T-helper 2 cell treated with Interferon-gamma antibody and Interleukin-4, amounts not matched to agents 5 μg/mL and 100 μg/mL, for 36 hours (primary cell): ENCODE measurements around the gene FAM210A.
"Not testable (repeated sequence)": the region's sequence is repeated elsewhere in the genome, so short reads cannot be mapped to it uniquely, and the experiment has no call there.

ENCODE experiments used
- DNase-seq: peaks from one replicate; pipeline ENCODE4 v3.0.0; 2021; ENCODE audit warnings: low spot score
- H3K27ac Mint-ChIP-seq: one replicate; pipeline ENCODE4 v1.8.0; 2021; ENCODE audit warnings: mild to moderate bottlenecking, mixed read lengths
- H3K27me3 Mint-ChIP-seq: one replicate; pipeline ENCODE4 v1.8.0; 2021; ENCODE audit warnings: low read depth, mixed read lengths
- H3K36me3 Mint-ChIP-seq: one replicate; pipeline ENCODE4 v1.8.0; 2021; ENCODE audit warnings: low read depth, mixed read lengths
- H3K4me1 Mint-ChIP-seq: one replicate; pipeline ENCODE4 v1.8.0; 2021; ENCODE audit warnings: low read depth, mixed read lengths
- H3K4me3 Mint-ChIP-seq: one replicate; pipeline ENCODE4 v1.8.0; 2022; ENCODE audit warnings: mild to moderate bottlenecking, moderate library complexity, mixed read lengths
- H3K9me3 Mint-ChIP-seq: one replicate; pipeline ENCODE4 v1.8.0; 2021; ENCODE audit warnings: mixed read lengths

Gene FAM210A

GRCh38 chr18:13681701-13682100, 44.7 kb downstream of the FAM210A start:
- DNase-seq = no peak
- H3K9me3 Mint-ChIP-seq = no peaks in the 10 kb centered on the region
- H3K27me3 Mint-ChIP-seq = no peaks in the 10 kb centered on the region
- H3K36me3 Mint-ChIP-seq = peaks cover 9% of the 10 kb centered on the region
- H3K4me1 Mint-ChIP-seq = peaks cover 11% of the 10 kb centered on the region
- H3K4me3 Mint-ChIP-seq = no peak overlapping the region
- H3K27ac Mint-ChIP-seq = no peak overlapping the region

GRCh38 chr18:13680612-13681011, 45.7 kb downstream of the FAM210A start:
- Mint-ChIP-seq H3K27ac (no peak overlapping the region), H3K9me3 (no peaks in the 10 kb centered on the region), H3K4me3 (no peak overlapping the region), H3K36me3 (peaks cover 9% of the 10 kb centered on the region), H3K27me3 (no peaks in the 10 kb centered on the region), H3K4me1 (peaks cover 9% of the 10 kb centered on the region)
- DNase-seq = no peak

- not testable (repeated sequence) for H3K9me3 Mint-ChIP-seq, H3K36me3 Mint-ChIP-seq, H3K4me3 Mint-ChIP-seq, H3K4me1 Mint-ChIP-seq, DNase-seq, H3K27me3 Mint-ChIP-seq
- peak overlapping the region; percentile 11 for H3K27ac Mint-ChIP-seq
Measured at GRCh38 chr18:13677350-13677749, 49.0 kb downstream of the FAM210A start.

- H3K36me3 Mint-ChIP-seq = peaks cover 7% of the 10 kb centered on the region
- no peak for DNase-seq
- H3K4me3 Mint-ChIP-seq = no peak overlapping the region
- H3K4me1 Mint-ChIP-seq = peaks cover 8% of the 10 kb centered on the region
- no peak overlapping the region for H3K27ac Mint-ChIP-seq
- no peaks in the 10 kb centered on the region for H3K9me3 Mint-ChIP-seq
- no peaks in the 10 kb centered on the region for H3K27me3 Mint-ChIP-seq
Measured at GRCh38 chr18:13676471-13676870, 49.9 kb downstream of the FAM210A start.

- DNase-seq = no peak
- H3K9me3 Mint-ChIP-seq = no peaks in the 10 kb centered on the region
- H3K4me3 Mint-ChIP-seq = no peak overlapping the region
- H3K27ac Mint-ChIP-seq = no peak overlapping the region
- H3K27me3 Mint-ChIP-seq = no peaks in the 10 kb centered on the region
- peaks cover 3% of the 10 kb centered on the region for H3K4me1 Mint-ChIP-seq
- H3K36me3 Mint-ChIP-seq = peaks cover 8% of the 10 kb centered on the region
Measured at GRCh38 chr18:13672657-13673056, 53.7 kb downstream of the FAM210A start.

GRCh38 chr18:13661779-13662256, 64.5 kb downstream of the FAM210A start:
- no peaks in the 10 kb centered on the region for H3K9me3 Mint-ChIP-seq
- no peak for DNase-seq
- H3K4me1 Mint-ChIP-seq = no peaks in the 10 kb centered on the region
- H3K27me3 Mint-ChIP-seq = no peaks in the 10 kb centered on the region
- H3K4me3 Mint-ChIP-seq = no peak overlapping the region
- no peak overlapping the region for H3K27ac Mint-ChIP-seq
- H3K36me3 Mint-ChIP-seq = peaks cover 12% of the 10 kb centered on the region

- H3K36me3 Mint-ChIP-seq = peaks cover 7% of the 10 kb centered on the region
- no peak for DNase-seq
- no peak overlapping the region for H3K27ac Mint-ChIP-seq
- H3K4me3 Mint-ChIP-seq = no peak overlapping the region
- H3K4me1 Mint-ChIP-seq = no peaks in the 10 kb centered on the region
- no peaks in the 10 kb centered on the region for H3K27me3 Mint-ChIP-seq
- H3K9me3 Mint-ChIP-seq = no peaks in the 10 kb centered on the region
Measured at GRCh38 chr18:13661051-13661778, 65.1 kb downstream of the FAM210A start.

GRCh38 chr18:13660510-13660909, 65.8 kb downstream of the FAM210A start:
- H3K27me3 Mint-ChIP-seq = no peaks in the 10 kb centered on the region
- no peaks in the 10 kb centered on the region for H3K9me3 Mint-ChIP-seq
- no peak for DNase-seq
- H3K36me3 Mint-ChIP-seq = peaks cover 7% of the 10 kb centered on the region
- H3K4me3 Mint-ChIP-seq = no peak overlapping the region
- H3K4me1 Mint-ChIP-seq = no peaks in the 10 kb centered on the region
- no peak overlapping the region for H3K27ac Mint-ChIP-seq

- Mint-ChIP-seq H3K27ac (no peak overlapping the region), H3K4me3 (no peak overlapping the region)
Measured at GRCh38 chr18:13658436-13659204, 67.7 kb downstream of the FAM210A start.

GRCh38 chr18:13657974-13658373, 68.4 kb downstream of the FAM210A start:
- Mint-ChIP-seq H3K27me3 (peaks cover 3% of the 10 kb centered on the region), H3K27ac (no peak overlapping the region)

More at GRCh38 chr18:13658436-13659204, 67.7 kb downstream of the FAM210A start:
- Mint-ChIP-seq H3K27me3 (peaks cover 3% of the 10 kb centered on the region), H3K4me1 (no peaks in the 10 kb centered on the region), H3K36me3 (peaks cover 2% of the 10 kb centered on the region), H3K9me3 (no peaks in the 10 kb centered on the region)
- DNase-seq = no peak

GRCh38 chr18:13653746-13654433, 72.5 kb downstream of the FAM210A start:
- Mint-ChIP-seq H3K36me3 (no peaks in the 10 kb centered on the region), H3K27me3 (peaks cover 3% of the 10 kb centered on the region), H3K27ac (no peak overlapping the region), H3K4me3 (no peak overlapping the region), H3K4me1 (no peaks in the 10 kb centered on the region), H3K9me3 (no peaks in the 10 kb centered on the region)
- DNase-seq = no peak

More at GRCh38 chr18:13657974-13658373, 68.4 kb downstream of the FAM210A start:
- no peaks in the 10 kb centered on the region for H3K4me1 Mint-ChIP-seq
- no peak for DNase-seq
- no peak overlapping the region for H3K4me3 Mint-ChIP-seq
- H3K9me3 Mint-ChIP-seq = no peaks in the 10 kb centered on the region
- peaks cover 2% of the 10 kb centered on the region for H3K36me3 Mint-ChIP-seq

GRCh38 chr18:13649397-13650390, 76.7 kb downstream of the FAM210A start:
- no peak for DNase-seq
- Mint-ChIP-seq H3K4me3 (no peak overlapping the region), H3K9me3 (no peaks in the 10 kb centered on the region)

GRCh38 chr18:13647761-13648160, 78.6 kb downstream of the FAM210A start:
- Mint-ChIP-seq H3K4me3 (no peak overlapping the region), H3K4me1 (no peaks in the 10 kb centered on the region), H3K9me3 (no peaks in the 10 kb centered on the region), H3K27ac (no peak overlapping the region), H3K27me3 (no peaks in the 10 kb centered on the region), H3K36me3 (peaks cover 7% of the 10 kb centered on the region)
- no peak for DNase-seq

More at GRCh38 chr18:13649397-13650390, 76.7 kb downstream of the FAM210A start:
- Mint-ChIP-seq H3K36me3 (peaks cover 7% of the 10 kb centered on the region), H3K4me1 (no peaks in the 10 kb centered on the region), H3K27ac (no peak overlapping the region), H3K27me3 (peaks cover 2% of the 10 kb centered on the region)
